Measurements from ENCODE around the gene TRMT1. TPM values are rescaled to one million over a fixed set of nuclear protein-coding genes. Genes with fewer than 3 reads are reported as not detected.

Gene TRMT1
- total and polyA plus RNA-seq, 2 donors (not counting 1 experiment from before 2014, with no cell fraction given): 91.8 to 281 TPM

- H3K4me3 ChIP-seq (ENCODE audit: control extremely low read depth in 1 of 5, extremely low read depth in 1 of 5, insufficient read depth in 1 of 5, low read depth in 2 of 5, low read length in 4 of 5): peak overlapping the region; percentile 92 to 98 (median 96)
- H3K4me2 ChIP-seq (replicated peaks; ENCODE audit: low read depth, low read length, poor library complexity, severe bottlenecking): peak overlapping the region; percentile 99
Measured at GRCh38 chr19:13101590-13102415, 14.7 kb downstream of the TRMT1 start.

More at GRCh38 chr19:13101590-13102415, 14.7 kb downstream of the TRMT1 start:
- 3% methylated on average over 5 of the region's 7 CpGs for WGBS (ENCODE audit: insufficient coverage)
- peak overlapping the region; percentile 83 to 100 for H3K27ac ChIP-seq (ENCODE audit: low read length in 2 of 2)
- TF ChIP-seq EZH2 (IDR thresholded peaks at IDR 0.05; ENCODE audit: borderline replicate concordance, insufficient read depth, low read depth, low read length, poor library complexity, severe bottlenecking) (no peak), CTCF (IDR thresholded peaks at IDR 0.05) (peak; percentile 3)
- H3K9me3 ChIP-seq (ENCODE audit: control extremely low read depth in 1 of 3, control insufficient read depth in 2 of 3, insufficient read depth in 1 of 3, low read length in 2 of 3): peaks cover 0 to 4% (median 0%) of the 10 kb centered on the region in 3 donors
- peaks cover 3 to 29% of the 10 kb centered on the region in 2 experiments for H3K36me3 ChIP-seq (replicated peaks in 1 of 2; ENCODE audit: control extremely low read depth in 1 of 2, control insufficient read depth in 1 of 2, extremely low read depth in 1 of 2, insufficient read depth in 2 of 2, low read length in 1 of 2)
- Mint-ChIP-seq H3K9me3 (ENCODE audit: insufficient read depth) (no peaks in the 10 kb centered on the region), H3K27ac (peak overlapping the region; percentile 100), H3K4me3 (peak overlapping the region; percentile 97), H3K27me3 (no peaks in the 10 kb centered on the region), H3K4me1 (peaks cover 72% of the 10 kb centered on the region)
- ChIA-PET CTCF (interaction anchor here (0.8 to 4.4 kb wide), 13 partner anchors 14 to 176 kb away, joined by 3 to 28 read pairs (median 5); partner anchors contain the start of gene NACC1), POLR2A (interaction anchor here (0.7 to 3.5 kb wide), 7 partner anchors 15 to 161 kb away, joined by 3 to 21 read pairs (median 6); partner anchors contain the start of genes NACC1 and TRMT1)
- peaks cover 44 to 72% of the 10 kb centered on the region in 2 donors for H3K4me1 ChIP-seq (ENCODE audit: control insufficient read depth in 2 of 2, insufficient read depth in 2 of 2, low read length in 2 of 2)
- intact Hi-C loops (cut with micrococcal nuclease): loop anchor here (5.0 kb wide), 5 partner anchors 160 to 1280 kb away; partner anchors contain the start of genes ADGRE5 and RFX1
- H2AFZ ChIP-seq (ENCODE audit: insufficient read depth, low read depth, low read length, poor library complexity, severe bottlenecking): peak overlapping the region; percentile 13
- DNase-seq (no peak), ATAC-seq (ENCODE audit: low read depth) (no peak)
- H4K20me1 ChIP-seq (ENCODE audit: control insufficient read depth, insufficient read depth, low read length, poor library complexity, severe bottlenecking): peaks cover 34% of the 10 kb centered on the region
- H3K9ac ChIP-seq (ENCODE audit: low read length): peak overlapping the region; percentile 84
- no peaks in the 10 kb centered on the region for H3K27me3 ChIP-seq (replicated peaks in 1 of 4; ENCODE audit: control extremely low read depth in 1 of 4, control insufficient read depth in 3 of 4, insufficient read depth in 4 of 4, low read length in 3 of 4)
- peaks cover 51% of the 10 kb centered on the region for H3K79me2 ChIP-seq (ENCODE audit: control insufficient read depth, insufficient read depth, low read length)

Measured in B cell (primary cell).